Measurements from ENCODE around the gene AKAP7. TPM values are rescaled to one million over a fixed set of nuclear protein-coding genes. Genes with fewer than 3 reads are reported as not detected.

The AKAP7 gene
- polyA plus RNA-seq, 1 of the 3 experiments (the other 2 are of a cell fraction) = 0.58 TPM

GRCh38 chr6:131199568-131200272 lies 64.5 kb downstream of the AKAP7 start:
- H3K9me2 ChIP-seq = no peaks in the 10 kb centered on the region
- H4K20me1 ChIP-seq (ENCODE audit: insufficient read depth) = no peaks in the 10 kb centered on the region
- TF ChIP-seq FOXJ3 (CRISPR knock-in tag; IDR thresholded peaks at IDR 0.05) = no peak
- TF ChIP-seq SIN3A (IDR thresholded peaks at IDR 0.05; ENCODE audit: borderline replicate concordance, low read depth, low read length) = no peak
- TF ChIP-seq PBX3 (IDR thresholded peaks at IDR 0.05) = no peak
- no peak for TF ChIP-seq JUND (IDR thresholded peaks at IDR 0.05)
- no peak for TF ChIP-seq CHD2 (IDR thresholded peaks at IDR 0.05; ENCODE audit: low read length, partially characterized antibody)
- TF ChIP-seq SMC3 (IDR thresholded peaks at IDR 0.05; ENCODE audit: low read depth, low read length) = peak; percentile 60
- TF ChIP-seq ZBTB33 (IDR thresholded peaks at IDR 0.05; ENCODE audit: borderline replicate concordance, low read depth) = no peak
- TF ChIP-seq RAD21 (IDR thresholded peaks at IDR 0.05; ENCODE audit: low read length) = peak; percentile 55
- TF ChIP-seq FOXM1 (IDR thresholded peaks at IDR 0.05; ENCODE audit: low read depth) = no peak
- TF ChIP-seq YY1 (IDR thresholded peaks at IDR 0.05; ENCODE audit: low read depth) = no peak
- TF ChIP-seq EP300 (IDR thresholded peaks at IDR 0.05; ENCODE audit: borderline replicate concordance in 1 of 2, low read depth in 1 of 2, low read length in 1 of 2) = no peak
- peak; percentile 60 for TF ChIP-seq CTCF (IDR thresholded peaks at IDR 0.05)
- TF ChIP-seq POLR2AphosphoS5 (IDR thresholded peaks at IDR 0.05; ENCODE audit: low read depth, low read length) = no peak
- no peaks in the 10 kb centered on the region for H3F3A ChIP-seq (replicated peaks; ENCODE audit: insufficient read depth)
- H3K4me2 ChIP-seq = no peak overlapping the region
- 39% methylated on average over 10 of the region's 10 CpGs for WGBS (ENCODE audit: low lambda C conversion rate)
- H2AFZ ChIP-seq (ENCODE audit: low read depth) = no peak overlapping the region
- no peaks in the 10 kb centered on the region for H3K36me3 ChIP-seq (replicated peaks in 1 of 2; ENCODE audit: control insufficient read depth in 1 of 2, insufficient read depth in 2 of 2, low read length in 1 of 2)
- no peaks in the 10 kb centered on the region; a peak in 1 of 4 replicates for H3K4me1 ChIP-seq (ENCODE audit: control insufficient read depth in 1 of 2, insufficient read depth in 2 of 2, low read depth in 1 of 2, low read length in 1 of 2)
- no peaks in the 10 kb centered on the region for H3K27me3 ChIP-seq (ENCODE audit: insufficient read depth)
- peak; percentile 16 for DNase-seq
- H3K4me3 ChIP-seq (ENCODE audit: low read depth in 2 of 2, low read length in 1 of 2) = no peak overlapping the region
- no peaks in the 10 kb centered on the region for H3K9me3 ChIP-seq
- no peaks in the 10 kb centered on the region for H3K79me2 ChIP-seq (ENCODE audit: insufficient read depth)
- H3K27ac ChIP-seq (ENCODE audit: low read depth in 2 of 2, low read length in 1 of 2) = no peak overlapping the region
- no peak overlapping the region for H3K9ac ChIP-seq
- ChIA-PET POLR2A (no interaction called here), CTCF (interaction anchor here (0.8 to 1.9 kb wide), 4 partner anchors 24 to 318 kb away, joined by 3 to 4 read pairs (median 4); no protein-coding TSS in a partner anchor)
